Tibial nerve (tissue), 4 donors: ENCODE data around the gene GNA14. TPM values are rescaled to one million over a fixed set of nuclear protein-coding genes. Genes with fewer than 3 reads are reported as not detected.

Experiments
- DNase-seq, 2 donors: peaks; one replicate each; pipeline ENCODE4 v3.0.0-alpha.2; 2019; ENCODE audit warnings: low spot score in 2 of 2
- H3K27ac ChIP-seq, 4 donors: fragments of 200-600 bp; sonication (generic) in 3 of 4; one replicate each; pipeline ENCODE4 v1.5.1; 2017 to 2019; ENCODE audit warnings: mild to moderate bottlenecking in 1 of 4
- H3K27me3 ChIP-seq, 2 donors: fragments of 200-600 bp; sonication (generic) in 1 of 2; one replicate each; pipeline versions ENCODE4 v1.5.1 to v1.6.0; 2017 to 2019
- H3K36me3 ChIP-seq, 3 donors: fragments of 200-600 bp; sonication (generic); one replicate each; pipeline ENCODE4 v1.5.1; 2018 to 2019
- H3K4me1 ChIP-seq, 4 donors: fragments of 200-600 bp; sonication (generic) in 3 of 4; one replicate each; pipeline ENCODE4 v1.5.1; 2017 to 2019
- H3K4me3 ChIP-seq, 4 donors: fragments of 200-600 bp; sonication (generic) in 3 of 4; one replicate each; pipeline ENCODE4 v1.5.1; 2017 to 2019; ENCODE audit warnings: mild to moderate bottlenecking in 1 of 4, moderate library complexity in 1 of 4
- H3K9me3 ChIP-seq, 4 donors: fragments of 200-600 bp; sonication (generic) in 3 of 4; one replicate each; pipeline ENCODE4 v1.5.1; 2017 to 2019
- CTCF ChIP-seq, 5 experiments: fragments of 200-600 bp in 3 of 5; fragments of 450-650 bp in 2 of 5; sonication (generic) in 3 of 5; IDR thresholded peaks; one replicate each; pipeline ENCODE4 v1.5.1; 2016 to 2019; ENCODE audit warnings: antibody characterized with exemption in 5 of 5, mild to moderate bottlenecking in 3 of 5, moderate library complexity in 2 of 5
- EP300 ChIP-seq, 2 donors: sonication (generic); formaldehyde crosslinking; IDR thresholded peaks; one replicate each; pipeline ENCODE4 v1.6.1; 2017; ENCODE audit warnings: antibody characterized with exemption in 2 of 2, mild to moderate bottlenecking in 1 of 2
- POLR2A ChIP-seq, 2 donors: fragments of 450-650 bp; IDR thresholded peaks; one replicate each; pipeline ENCODE4 v1.6.1; 2017; ENCODE audit warnings: antibody characterized with exemption in 2 of 2, mild to moderate bottlenecking in 2 of 2, moderate library complexity in 2 of 2
- WGBS, 2 donors: methylation state at CpG; one replicate each; pipeline ENCODE4 v1.1.5; 2018; 5-methylcytosine and 5-hydroxymethylcytosine counted together
- total RNA-seq, 4 donors: library from RNA; depleted of rRNA; stranded (reverse); fragments of >200 nt; gene quantifications; one replicate each; pipeline ENCODE4 v1.1.0, GENCODE V29; 2016

Gene GNA14
- total RNA-seq, 4 donors from 2014 or later: 0.84 to 7.1 (median 3.6) TPM

GRCh38 chr9:77600810-77601209 lies 47.3 kb downstream of the GNA14 start:
- WGBS, 2 donors: 86% methylated on average over 18 of the region's 18 CpGs
- Histone ChIP-seq H3K36me3 (no peaks in the 10 kb centered on the region), H3K27me3 (no peaks in the 10 kb centered on the region), H3K27ac (no peak overlapping the region), H3K4me3 (no peak overlapping the region), H3K4me1 (peaks cover 0 to 2% (median 0%) of the 10 kb centered on the region in 4 donors), H3K9me3 (no peaks in the 10 kb centered on the region)
- TF ChIP-seq CTCF (IDR thresholded peaks at IDR 0.05): no peak
- TF ChIP-seq POLR2A (IDR thresholded peaks at IDR 0.05): no peak
- no peak for TF ChIP-seq EP300 (IDR thresholded peaks at IDR 0.05)
- DNase-seq: no peak

GRCh38 chr9:77599492-77599891 lies 48.6 kb downstream of the GNA14 start:
- H3K27ac ChIP-seq: no peak overlapping the region

GRCh38 chr9:77598991-77599390 lies 49.1 kb downstream of the GNA14 start:
- no peak for DNase-seq
- H3K9me3 ChIP-seq: no peaks in the 10 kb centered on the region
- WGBS, 2 donors: 34 to 37% methylated on average over 3 of the region's 3 CpGs
- TF ChIP-seq EP300 (IDR thresholded peaks at IDR 0.05): no peak
- TF ChIP-seq POLR2A (IDR thresholded peaks at IDR 0.05): no peak
- no peak for TF ChIP-seq CTCF (IDR thresholded peaks at IDR 0.05)
- H3K27ac ChIP-seq: no peak overlapping the region
- H3K4me3 ChIP-seq: no peak overlapping the region
- H3K4me1 ChIP-seq: no peaks in the 10 kb centered on the region
- no peaks in the 10 kb centered on the region for H3K36me3 ChIP-seq
- no peaks in the 10 kb centered on the region for H3K27me3 ChIP-seq

More at GRCh38 chr9:77599492-77599891, 48.6 kb downstream of the GNA14 start:
- H3K4me1 ChIP-seq: no peaks in the 10 kb centered on the region
- no peaks in the 10 kb centered on the region for H3K27me3 ChIP-seq
- H3K9me3 ChIP-seq: no peaks in the 10 kb centered on the region
- DNase-seq: no peak
- TF ChIP-seq EP300 (IDR thresholded peaks at IDR 0.05) (no peak), POLR2A (IDR thresholded peaks at IDR 0.05) (no peak), CTCF (IDR thresholded peaks at IDR 0.05) (no peak)
- H3K36me3 ChIP-seq: no peaks in the 10 kb centered on the region
- no peak overlapping the region for H3K4me3 ChIP-seq
- 86 to 88% methylated on average over 8 of the region's 8 CpGs for WGBS, 2 donors

GRCh38 chr9:77598524-77598923 lies 49.6 kb downstream of the GNA14 start:
- TF ChIP-seq EP300 (IDR thresholded peaks at IDR 0.05): peak in 1 of 2 donors; percentile 26
- TF ChIP-seq POLR2A (IDR thresholded peaks at IDR 0.05): no peak
- Histone ChIP-seq H3K9me3 (no peaks in the 10 kb centered on the region), H3K36me3 (no peaks in the 10 kb centered on the region), H3K4me3 (no peak overlapping the region), H3K27ac (no peak overlapping the region), H3K27me3 (no peaks in the 10 kb centered on the region), H3K4me1 (no peaks in the 10 kb centered on the region)
- no peak for DNase-seq
- 37 to 46% methylated on average over 3 of the region's 3 CpGs for WGBS, 2 donors

GRCh38 chr9:77597057-77597456 lies 51.1 kb downstream of the GNA14 start:
- Histone ChIP-seq H3K4me3 (no peak overlapping the region), H3K4me1 (no peaks in the 10 kb centered on the region), H3K9me3 (no peaks in the 10 kb centered on the region), H3K27ac (no peak overlapping the region), H3K27me3 (no peaks in the 10 kb centered on the region), H3K36me3 (no peaks in the 10 kb centered on the region)
- DNase-seq: no peak
- 29 to 33% methylated on average over 3 of the region's 3 CpGs for WGBS, 2 donors
- no peak for TF ChIP-seq EP300 (IDR thresholded peaks at IDR 0.05)
- TF ChIP-seq POLR2A (IDR thresholded peaks at IDR 0.05): no peak
- no peak for TF ChIP-seq CTCF (IDR thresholded peaks at IDR 0.05)
